Spinal cord (tissue), 10 donors: ENCODE data around the gene OGDH. TPM values are rescaled to one million over a fixed set of nuclear protein-coding genes. Genes with fewer than 3 reads are reported as not detected.

Experiments used
- DNase-seq, 6 donors: peaks; one replicate each; pipeline versions ENCODE4 v3.0.0 to v3.0.0-alpha.2; 2013 to 2015; ENCODE audit warnings: low spot score in 6 of 6, low read depth in 4 of 6
- H3K27ac ChIP-seq: one replicate; pipeline ENCODE4 v1.5.1; 2013; ENCODE audit warnings: low read depth, low read length, control low read depth
- H3K27me3 ChIP-seq: one replicate; pipeline ENCODE4 v1.6.1; 2013; ENCODE audit warnings: low read length; ENCODE audit not compliant: control insufficient read depth, insufficient read depth
- H3K36me3 ChIP-seq: one replicate; pipeline ENCODE4 v1.6.1; 2013; ENCODE audit warnings: low read length; ENCODE audit not compliant: control insufficient read depth, insufficient read depth
- H3K4me1 ChIP-seq: one replicate; pipeline ENCODE4 v1.6.1; 2013; ENCODE audit warnings: low read length; ENCODE audit not compliant: control insufficient read depth, insufficient read depth
- H3K4me3 ChIP-seq: one replicate; pipeline ENCODE4 v1.5.1; 2013; ENCODE audit warnings: low read depth, low read length, control low read depth
- H3K9me3 ChIP-seq: one replicate; pipeline ENCODE4 v1.6.1; 2013; ENCODE audit warnings: low read length; ENCODE audit not compliant: control insufficient read depth, insufficient read depth
- WGBS: methylation state at CpG from one replicate; pipeline ENCODE4 v1.1.5; 2013; ENCODE audit warnings: missing lambda C conversion rate; ENCODE audit not compliant: insufficient coverage; 5-methylcytosine and 5-hydroxymethylcytosine counted together
- polyA plus RNA-seq, 2 donors: library from polyadenylated mRNA; unstranded; fragments of 120-200 nt; gene quantifications; one replicate each; pipeline ENCODE4 v1.2.1, GENCODE V29; 2013; ENCODE audit not compliant: insufficient read length in 2 of 2
- total RNA-seq, 2 donors: library from RNA; depleted of rRNA in 1 of 2; stranded (reverse); fragments of 120-200 nt in 1 of 2; fragments of >200 nt in 1 of 2; gene quantifications; one replicate each; pipeline versions ENCODE4 v1.2.3 to v1.2.4, GENCODE V29; 2013 to 2014
- donor health status: healthy.

The OGDH gene
- total and polyA plus RNA-seq, 4 donors, result 63.8 to 78.6 (median 69.3) TPM

DNA sequence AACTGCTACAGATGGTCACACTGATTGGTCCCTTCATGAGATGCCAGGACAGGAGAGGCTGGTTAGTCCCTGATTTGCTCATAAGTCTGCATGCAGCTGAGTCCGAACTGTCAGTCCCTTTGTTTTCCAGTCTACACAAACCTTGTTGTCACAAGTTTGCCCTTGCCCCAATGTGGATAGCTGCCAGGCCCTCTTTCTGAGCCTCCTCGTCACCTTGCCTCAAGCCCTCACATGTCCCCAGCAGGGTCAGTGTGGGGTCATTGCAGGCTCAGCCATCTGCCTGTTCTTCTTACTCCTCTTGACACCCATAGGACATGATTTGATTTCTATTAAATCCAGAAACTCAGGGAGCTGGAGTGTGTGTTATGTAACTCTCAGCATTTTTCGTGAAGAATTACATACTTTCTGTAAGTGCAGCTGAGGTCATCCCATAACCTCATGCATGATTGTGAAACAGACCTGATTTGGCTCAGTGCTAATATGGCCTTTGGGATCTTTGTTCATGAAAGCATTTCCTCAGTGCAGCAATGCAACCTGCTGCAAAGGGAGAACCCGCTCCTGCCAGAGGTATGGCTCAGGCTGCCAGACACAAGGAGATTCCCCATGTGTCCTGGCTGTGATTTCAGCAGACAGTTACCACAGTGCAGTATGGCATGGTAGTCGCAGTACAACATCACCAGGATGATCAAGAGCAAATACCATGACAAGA, 72.2 kb downstream of the OGDH start:
- Histone ChIP-seq H3K9me3 (no peaks in the 10 kb centered on the region), H3K27me3 (no peaks in the 10 kb centered on the region), H3K4me3 (no peak overlapping the region), H3K36me3 (peaks cover 59% of the 10 kb centered on the region), H3K4me1 (no peaks in the 10 kb centered on the region), H3K27ac (no peak overlapping the region)
- WGBS, result 89% methylated on average over 4 of the region's 5 CpGs
- DNase-seq, result no peak

DNA sequence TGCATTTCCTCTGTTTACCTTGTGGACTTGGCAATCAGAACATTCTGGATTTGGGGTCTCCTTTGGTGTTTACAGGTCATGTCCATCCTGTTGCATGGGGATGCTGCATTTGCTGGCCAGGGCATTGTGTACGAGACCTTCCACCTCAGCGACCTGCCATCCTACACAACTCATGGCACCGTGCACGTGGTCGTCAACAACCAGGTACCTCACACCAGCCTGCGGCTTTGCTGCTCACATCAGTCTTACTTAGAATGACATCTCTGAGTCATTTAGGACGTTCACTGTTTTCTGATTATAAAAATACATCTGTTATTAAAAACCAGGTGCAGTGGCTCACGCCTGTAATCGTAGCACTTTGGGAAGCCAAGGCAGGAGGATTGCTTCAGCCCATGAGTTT, 75.2 kb downstream of the OGDH start:
- WGBS, result 94% methylated on average over 8 of the region's 9 CpGs
- H3K4me1 ChIP-seq, result no peaks in the 10 kb centered on the region
- H3K36me3 ChIP-seq, result peaks cover 38% of the 10 kb centered on the region

DNA sequence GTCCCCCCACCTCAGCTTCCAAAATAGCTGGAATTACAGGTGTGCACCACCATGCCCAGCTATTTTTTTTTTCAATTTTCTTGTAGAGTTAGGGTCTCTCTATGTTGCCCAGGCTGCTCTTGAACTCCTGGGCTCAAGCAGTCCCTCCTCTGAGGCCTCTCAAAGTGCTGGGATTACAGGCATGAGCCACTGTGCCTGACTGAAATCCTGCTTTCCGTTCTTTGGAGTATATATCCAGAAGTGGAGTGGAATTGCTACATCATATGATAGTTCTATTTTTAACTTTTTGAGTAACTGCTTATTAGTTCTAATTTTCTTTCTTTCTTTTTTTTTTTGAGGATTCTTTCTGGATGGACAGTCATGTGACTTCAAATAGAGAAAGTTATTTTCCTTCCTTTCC, 79.3 kb downstream of the OGDH start:
- H3K27ac ChIP-seq, result no peak overlapping the region
- peaks cover 36% of the 10 kb centered on the region for H3K36me3 ChIP-seq
- H3K4me3 ChIP-seq, result no peak overlapping the region
- H3K4me1 ChIP-seq, result no peaks in the 10 kb centered on the region
- no CpG with 5 or more reads among the region's 1 CpG for WGBS
- no peaks in the 10 kb centered on the region for H3K9me3 ChIP-seq
- no peak for DNase-seq
- H3K27me3 ChIP-seq, result no peaks in the 10 kb centered on the region

More for the DNA sequence above, 75.2 kb downstream of the OGDH start:
- Histone ChIP-seq H3K27ac (no peak overlapping the region), H3K27me3 (no peaks in the 10 kb centered on the region), H3K4me3 (no peak overlapping the region), H3K9me3 (no peaks in the 10 kb centered on the region)
- no peak for DNase-seq

DNA sequence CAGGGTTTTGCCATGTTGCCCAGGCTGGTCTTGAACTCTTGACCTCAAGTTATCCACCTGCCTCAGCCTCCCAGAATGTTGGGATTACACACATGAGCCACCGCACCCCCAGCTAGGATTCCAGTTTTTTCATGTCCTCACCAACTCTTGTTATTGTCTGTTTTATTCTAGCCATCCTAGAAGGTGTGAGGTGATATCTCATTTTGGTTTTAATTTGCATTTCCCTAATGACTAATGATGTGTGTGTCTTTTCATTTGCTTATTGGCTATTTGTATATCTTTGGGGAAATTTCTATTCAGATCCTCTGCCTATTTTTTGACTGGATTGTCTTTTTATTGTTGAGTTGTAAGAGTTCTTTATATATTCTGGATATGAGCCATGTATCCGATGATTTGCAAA, 83.0 kb downstream of the OGDH start:
- DNase-seq, result no peak
- Histone ChIP-seq H3K4me1 (no peaks in the 10 kb centered on the region), H3K27ac (no peak overlapping the region), H3K27me3 (no peaks in the 10 kb centered on the region), H3K4me3 (no peak overlapping the region), H3K9me3 (no peaks in the 10 kb centered on the region), H3K36me3 (peaks cover 30% of the 10 kb centered on the region)
- WGBS, result no CpG with 5 or more reads among the region's 2 CpGs

DNA sequence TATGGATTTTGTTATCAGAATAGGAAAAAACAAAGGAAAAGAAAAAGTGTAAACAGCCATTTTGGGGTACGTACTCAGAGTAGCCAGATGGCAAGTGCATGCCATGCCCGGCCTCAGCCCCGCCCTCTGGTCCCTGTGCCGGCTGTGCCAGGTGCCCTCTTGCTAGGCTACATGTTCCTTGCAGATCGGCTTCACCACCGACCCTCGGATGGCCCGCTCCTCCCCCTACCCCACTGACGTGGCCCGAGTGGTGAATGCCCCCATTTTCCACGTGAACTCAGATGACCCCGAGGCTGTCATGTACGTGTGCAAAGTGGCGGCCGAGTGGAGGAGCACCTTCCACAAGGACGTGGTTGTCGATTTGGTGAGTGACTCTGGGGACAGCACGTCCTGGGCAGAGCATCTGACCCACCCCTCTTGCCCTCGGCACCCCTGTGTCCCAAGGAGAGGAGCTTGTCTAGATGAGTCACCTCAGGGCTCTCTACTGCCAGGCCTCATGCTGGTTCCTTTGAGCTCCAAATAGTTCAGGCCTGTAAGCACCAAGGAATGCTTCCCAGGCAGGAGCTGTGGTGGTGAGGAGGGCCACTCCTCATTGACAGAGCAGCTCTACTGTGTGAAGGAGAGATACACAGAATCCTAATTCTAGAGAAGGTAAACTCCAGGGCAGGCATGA, 87.3 kb downstream of the OGDH start:
- no peaks in the 10 kb centered on the region for H3K9me3 ChIP-seq
- no peak overlapping the region for H3K4me3 ChIP-seq
- H3K27me3 ChIP-seq, result no peaks in the 10 kb centered on the region
- H3K27ac ChIP-seq, result no peak overlapping the region
- peaks cover 62% of the 10 kb centered on the region for H3K36me3 ChIP-seq
- H3K4me1 ChIP-seq, result no peaks in the 10 kb centered on the region
- DNase-seq, result no peak
- 85% methylated on average over 19 of the region's 19 CpGs for WGBS

DNA sequence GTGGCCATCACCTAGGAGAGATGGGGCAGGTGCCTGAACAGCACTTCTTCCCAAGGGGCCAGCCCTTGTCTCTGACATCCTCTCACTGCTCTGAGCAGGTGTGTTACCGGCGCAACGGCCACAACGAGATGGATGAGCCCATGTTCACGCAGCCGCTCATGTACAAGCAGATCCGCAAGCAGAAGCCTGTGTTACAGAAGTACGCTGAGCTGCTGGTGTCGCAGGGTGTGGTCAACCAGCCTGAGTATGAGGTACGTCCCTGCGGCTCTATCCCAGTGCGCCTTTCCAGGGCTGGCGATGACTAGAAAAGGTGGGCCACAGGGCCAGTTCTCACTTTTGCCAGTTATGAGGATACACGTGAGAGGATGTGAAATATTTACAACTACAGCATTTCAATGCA, 87.9 kb downstream of the OGDH start:
- DNase-seq, result no peak
- Histone ChIP-seq H3K27me3 (no peaks in the 10 kb centered on the region), H3K9me3 (no peaks in the 10 kb centered on the region), H3K4me3 (no peak overlapping the region), H3K36me3 (peaks cover 67% of the 10 kb centered on the region), H3K27ac (no peak overlapping the region), H3K4me1 (no peaks in the 10 kb centered on the region)
- 96% methylated on average over 12 of the region's 14 CpGs for WGBS

DNA sequence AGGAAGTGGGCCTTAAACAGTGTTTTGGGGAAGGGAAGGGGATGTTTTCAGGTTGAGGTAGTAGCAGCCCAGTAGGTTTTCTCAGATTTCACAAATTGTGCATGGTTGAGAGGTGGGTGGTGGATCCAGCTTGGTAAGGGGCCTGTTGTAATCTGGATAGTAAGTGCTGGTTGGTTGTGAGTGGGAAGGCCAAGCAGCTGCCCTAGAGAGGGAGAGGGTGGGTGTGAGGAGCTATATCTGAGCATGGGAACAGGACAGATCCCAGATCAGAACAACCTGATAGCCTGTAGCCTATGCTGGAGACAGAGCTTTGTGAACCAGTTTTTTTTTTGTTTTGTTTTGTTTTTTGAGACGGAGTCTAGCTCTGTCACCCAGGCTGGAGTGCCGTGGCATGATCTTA, 88.3 kb downstream of the OGDH start:
- H3K27ac ChIP-seq, result no peak overlapping the region

DNA sequence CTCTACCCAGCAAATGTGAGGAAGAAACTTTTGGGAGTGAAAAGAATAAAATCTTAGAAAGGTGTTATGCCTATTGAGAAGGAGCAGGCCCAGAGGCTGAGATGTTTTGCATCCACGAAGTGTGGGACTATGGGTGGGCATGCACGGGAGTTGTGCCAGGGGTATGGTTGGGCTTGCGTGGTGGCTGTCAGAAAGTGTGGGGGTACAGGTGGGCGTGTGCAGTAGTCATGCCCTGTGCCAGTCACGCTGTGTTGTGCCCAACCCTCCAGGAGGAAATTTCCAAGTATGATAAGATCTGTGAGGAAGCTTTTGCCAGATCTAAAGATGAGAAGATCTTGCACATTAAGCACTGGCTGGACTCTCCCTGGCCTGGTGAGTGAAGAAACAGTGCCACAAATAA, 89.3 kb downstream of the OGDH start:
- Histone ChIP-seq H3K4me3 (no peak overlapping the region), H3K4me1 (no peaks in the 10 kb centered on the region), H3K27me3 (no peaks in the 10 kb centered on the region), H3K27ac (no peak overlapping the region), H3K36me3 (peaks cover 79% of the 10 kb centered on the region), H3K9me3 (no peaks in the 10 kb centered on the region)
- DNase-seq, result no peak
- 100% methylated on average over 5 of the region's 5 CpGs for WGBS

More for the DNA sequence above, 88.3 kb downstream of the OGDH start:
- no peaks in the 10 kb centered on the region for H3K9me3 ChIP-seq
- H3K27me3 ChIP-seq, result no peaks in the 10 kb centered on the region
- no peak overlapping the region for H3K4me3 ChIP-seq
- WGBS, result 100% methylated on average over 1 of the region's 2 CpGs
- peaks cover 69% of the 10 kb centered on the region for H3K36me3 ChIP-seq
- DNase-seq, result no peak
- no peaks in the 10 kb centered on the region for H3K4me1 ChIP-seq

DNA sequence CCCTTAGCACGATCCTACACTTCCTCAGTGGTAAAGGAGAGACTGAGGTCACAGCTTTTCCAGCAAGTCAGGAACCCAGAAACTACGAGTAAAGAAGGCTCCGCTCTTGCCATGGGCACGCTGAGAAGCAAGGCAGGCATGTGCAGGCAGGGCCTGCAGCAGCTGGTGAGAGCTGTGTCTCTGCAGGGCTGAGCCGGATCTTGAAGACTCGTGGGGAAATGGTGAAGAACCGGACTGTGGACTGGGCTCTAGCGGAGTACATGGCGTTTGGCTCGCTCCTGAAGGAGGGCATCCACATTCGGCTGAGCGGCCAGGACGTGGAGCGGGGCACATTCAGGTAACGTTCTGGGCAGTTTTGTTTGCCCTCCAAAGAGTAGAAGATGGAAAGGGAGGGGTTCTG, 90.3 kb downstream of the OGDH start:
- no peak for DNase-seq
- Histone ChIP-seq H3K27me3 (no peaks in the 10 kb centered on the region), H3K36me3 (peaks cover 86% of the 10 kb centered on the region), H3K4me1 (no peaks in the 10 kb centered on the region), H3K4me3 (no peak overlapping the region), H3K9me3 (no peaks in the 10 kb centered on the region), H3K27ac (no peak overlapping the region)
- WGBS, result 97% methylated on average over 15 of the region's 15 CpGs
